Spleen (tissue), 11 donors: ENCODE data around the gene STX12. TPM values are rescaled to one million over a fixed set of nuclear protein-coding genes. Genes with fewer than 3 reads are reported as not detected.
A peak's percentile ranks its signal among the peaks of the same experiment; 100 is the strongest.
"Not testable (repeated sequence)": the region's sequence is repeated elsewhere in the genome, so short reads cannot be mapped to it uniquely, and the experiment has no call there.

Experiments
- DNase-seq: peaks from one replicate; pipeline ENCODE4 v3.0.0-alpha.2; 2020
- H3K27ac ChIP-seq, 8 donors: fragments of 200-600 bp; sonication (generic) in 7 of 8; 1 replicate in 4 of 8; 2 replicates in 4 of 8; pipeline versions ENCODE4 v1.5.0 to v1.8.0; 2016 to 2021; ENCODE audit warnings: inconsistent platforms in 4 of 8, mild to moderate bottlenecking in 4 of 8, moderate library complexity in 1 of 8
- H3K27me3 ChIP-seq, 7 donors: fragments of 200-600 bp; sonication (generic) in 6 of 7; replicated peaks in 1 of 7; 1 replicate in 4 of 7; 2 replicates in 3 of 7; pipeline versions ENCODE4 v1.5.0 to v1.8.0; 2016 to 2021; ENCODE audit warnings: inconsistent platforms in 3 of 7, mild to moderate bottlenecking in 1 of 7
- H3K36me3 ChIP-seq, 6 donors: fragments of 200-600 bp; sonication (generic) in 5 of 6; 1 replicate in 4 of 6; 2 replicates in 2 of 6; pipeline versions ENCODE4 v1.5.0 to v1.8.0; 2016 to 2021; ENCODE audit warnings: inconsistent platforms in 2 of 6
- H3K4me1 ChIP-seq, 6 donors: fragments of 200-600 bp; sonication (generic) in 5 of 6; 1 replicate in 3 of 6; 2 replicates in 3 of 6; pipeline versions ENCODE4 v1.5.0 to v1.8.0; 2016 to 2021; ENCODE audit warnings: inconsistent platforms in 3 of 6
- H3K4me3 ChIP-seq, 8 donors: fragments of 200-600 bp; sonication (generic) in 7 of 8; 1 replicate in 4 of 8; 2 replicates in 4 of 8; pipeline versions ENCODE4 v1.5.0 to v1.8.0; 2016 to 2021; ENCODE audit warnings: inconsistent platforms in 4 of 8, mild to moderate bottlenecking in 4 of 8, moderate library complexity in 2 of 8
- H3K9me3 ChIP-seq, 8 donors: fragments of 200-600 bp; sonication (generic) in 7 of 8; 1 replicate in 4 of 8; 2 replicates in 4 of 8; pipeline versions ENCODE4 v1.5.0 to v1.8.0; 2016 to 2021; ENCODE audit warnings: inconsistent platforms in 4 of 8
- POLR2A ChIP-seq, 3 donors: fragments of 450-650 bp; IDR thresholded peaks; one replicate each; pipeline ENCODE4 v1.5.1; 2017; ENCODE audit warnings: antibody characterized with exemption in 3 of 3, mild to moderate bottlenecking in 1 of 3
- POLR2AphosphoS5 ChIP-seq, 3 donors: sonication (generic); formaldehyde crosslinking; IDR thresholded peaks; one replicate each; pipeline ENCODE4 v1.5.1; 2017; ENCODE audit warnings: antibody characterized with exemption in 3 of 3
- WGBS, 5 donors: extraction: QIAGEN DNeasy Blood & Tissue Kit in 3 of 5; methylation state at CpG; one replicate each; pipeline versions ENCODE4 v1.1.5 to v1.1.7; 2013 to 2018; 5-methylcytosine and 5-hydroxymethylcytosine counted together
- intact Hi-C: fragments of 100-400 bp; cut with DNase I; formaldehyde crosslinking; loops from one replicate; pipeline ENCODE4 v1.15.0; 2023; ENCODE audit warnings: low total_unique reads
- polyA plus RNA-seq, 3 donors: library from polyadenylated mRNA; stranded (reverse); fragments of 200-250 nt; gene quantifications; one replicate each; pipeline ENCODE4 v1.2.1, GENCODE V29; 2013
- total RNA-seq, 7 donors: library from RNA; depleted of rRNA in 3 of 7; stranded (reverse); fragments of >200 nt in 3 of 7; fragmentation: NEBNext Ultra II Directional in 4 of 7; extraction: Animal tissue kit (Norgen Biotek cat#: 25700) in 4 of 7; gene quantifications; one replicate each; pipeline versions ENCODE4 v1.1.0 to v1.2.1, GENCODE V29; 2016 to 2021
- TF ChIP-seq, protein P1 (sequence below), 11 experiments: fragments of 200-600 bp in 7 of 11; fragments of 450-650 bp in 4 of 11; sonication (generic) in 4 of 11; IDR thresholded peaks in 8 of 11; conservative IDR thresholded peaks in 3 of 11; 1 replicate in 7 of 11; 2 replicates in 4 of 11; pipeline versions ENCODE4 v1.4.0 to v1.8.0; 2016 to 2021; ENCODE audit warnings: antibody characterized with exemption in 11 of 11, inconsistent platforms in 4 of 11, mild to moderate bottlenecking in 1 of 11
- donor health status: healthy with polysubstance abuse.
- donor health status: DM: no; HTN: no; CAD: no; lungs with moderate emphysema.
- donor health status: DM: no; HTN: no; CAD: no.
- donor health status: Bipolar disorder and iron deficiency.
- donor health status: healthy.
- donor health status: DM: no; HTN: no; CAD: no.
- donor health status: DM: yes; HTN: yes; CAD: no.

STX12 gene
- total and polyA plus RNA-seq, 10 donors, result 17.7 to 88.1 (median 48.2) TPM

DNA sequence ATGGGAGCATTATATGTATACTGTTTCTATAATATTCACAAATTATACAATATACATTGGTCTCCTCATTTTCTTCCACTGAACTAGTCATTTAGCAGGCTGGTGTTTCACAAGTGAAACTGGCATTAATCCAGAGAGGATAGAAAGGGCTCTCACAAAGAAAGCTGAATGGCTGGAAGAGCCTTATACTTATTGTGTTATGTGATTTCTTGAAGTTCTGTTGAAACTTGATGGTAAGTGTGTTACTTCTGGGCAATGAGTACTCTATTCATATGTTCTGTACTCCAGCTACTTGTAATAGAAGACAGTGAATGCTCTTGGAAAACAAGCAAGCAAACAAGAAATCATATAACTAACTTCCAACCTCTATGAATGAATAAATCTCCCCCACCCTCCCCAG, 14.9 kb downstream of the STX12 start:
- intact Hi-C loops, result no loop called here
- Histone ChIP-seq H3K4me3 (no peak overlapping the region), H3K27me3 (no peaks in the 10 kb centered on the region), H3K9me3 (no peaks in the 10 kb centered on the region), H3K27ac (peak overlapping the region in 2 of 8 donors; percentile 2 to 10), H3K4me1 (peaks cover 6 to 83% (median 45%) of the 10 kb centered on the region in 6 donors), H3K36me3 (peaks cover 0 to 50% (median 27%) of the 10 kb centered on the region in 6 donors)
- TF ChIP-seq, protein P1, sequence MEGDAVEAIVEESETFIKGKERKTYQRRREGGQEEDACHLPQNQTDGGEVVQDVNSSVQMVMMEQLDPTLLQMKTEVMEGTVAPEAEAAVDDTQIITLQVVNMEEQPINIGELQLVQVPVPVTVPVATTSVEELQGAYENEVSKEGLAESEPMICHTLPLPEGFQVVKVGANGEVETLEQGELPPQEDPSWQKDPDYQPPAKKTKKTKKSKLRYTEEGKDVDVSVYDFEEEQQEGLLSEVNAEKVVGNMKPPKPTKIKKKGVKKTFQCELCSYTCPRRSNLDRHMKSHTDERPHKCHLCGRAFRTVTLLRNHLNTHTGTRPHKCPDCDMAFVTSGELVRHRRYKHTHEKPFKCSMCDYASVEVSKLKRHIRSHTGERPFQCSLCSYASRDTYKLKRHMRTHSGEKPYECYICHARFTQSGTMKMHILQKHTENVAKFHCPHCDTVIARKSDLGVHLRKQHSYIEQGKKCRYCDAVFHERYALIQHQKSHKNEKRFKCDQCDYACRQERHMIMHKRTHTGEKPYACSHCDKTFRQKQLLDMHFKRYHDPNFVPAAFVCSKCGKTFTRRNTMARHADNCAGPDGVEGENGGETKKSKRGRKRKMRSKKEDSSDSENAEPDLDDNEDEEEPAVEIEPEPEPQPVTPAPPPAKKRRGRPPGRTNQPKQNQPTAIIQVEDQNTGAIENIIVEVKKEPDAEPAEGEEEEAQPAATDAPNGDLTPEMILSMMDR (IDR thresholded peaks at IDR 0.05 in 8 of 11, conservative IDR thresholded peaks at IDR 0.05 in 3 of 11), result no peak
- TF ChIP-seq POLR2A (IDR thresholded peaks at IDR 0.05), result no peak
- no peak for TF ChIP-seq POLR2AphosphoS5 (IDR thresholded peaks at IDR 0.05)
- DNase-seq, result no peak

DNA sequence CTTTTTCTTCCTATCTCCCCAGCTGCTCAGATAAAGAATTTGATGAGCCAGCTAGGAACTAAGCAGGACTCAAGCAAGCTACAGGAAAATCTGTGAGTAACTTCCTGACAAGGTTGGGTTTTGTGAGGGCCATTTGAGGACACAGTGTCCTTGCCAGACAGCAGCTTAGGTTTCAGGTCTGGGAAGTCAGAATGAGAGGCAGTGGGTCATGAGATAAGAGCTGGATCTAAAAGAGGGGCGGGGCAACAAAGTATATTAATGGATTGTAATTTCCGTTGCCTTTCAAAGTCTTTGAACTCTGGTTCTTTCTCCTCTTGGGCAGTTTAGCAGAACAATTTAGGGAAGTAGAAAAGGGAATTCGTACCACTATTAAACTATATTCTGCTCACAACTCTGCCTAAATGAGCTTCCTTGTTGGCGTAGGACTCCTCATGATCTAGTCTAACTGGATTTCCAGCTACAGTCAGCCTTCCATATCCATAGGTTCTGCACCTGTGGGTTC, 16.6 kb downstream of the STX12 start:
- Histone ChIP-seq H3K4me3 (no peak overlapping the region), H3K27ac (peak overlapping the region in 7 of 8 donors; percentile 45 to 69 (median 55)), H3K4me1 (peaks cover 0 to 66% (median 39%) of the 10 kb centered on the region in 6 donors), H3K9me3 (no peaks in the 10 kb centered on the region), H3K27me3 (no peaks in the 10 kb centered on the region), H3K36me3 (peaks cover 0 to 59% (median 44%) of the 10 kb centered on the region in 6 donors)
- DNase-seq, result no peak
- intact Hi-C loops, result no loop called here
- WGBS, 5 donors, result 27 to 63% (median 43%) methylated on average over 4 of the region's 4 CpGs
- TF ChIP-seq POLR2AphosphoS5 (IDR thresholded peaks at IDR 0.05) (peak in 1 of 3 donors; percentile 68), POLR2A (IDR thresholded peaks at IDR 0.05) (no peak)
- TF ChIP-seq, protein P1 (IDR thresholded peaks at IDR 0.05 in 8 of 11, conservative IDR thresholded peaks at IDR 0.05 in 3 of 11), result no peak

DNA sequence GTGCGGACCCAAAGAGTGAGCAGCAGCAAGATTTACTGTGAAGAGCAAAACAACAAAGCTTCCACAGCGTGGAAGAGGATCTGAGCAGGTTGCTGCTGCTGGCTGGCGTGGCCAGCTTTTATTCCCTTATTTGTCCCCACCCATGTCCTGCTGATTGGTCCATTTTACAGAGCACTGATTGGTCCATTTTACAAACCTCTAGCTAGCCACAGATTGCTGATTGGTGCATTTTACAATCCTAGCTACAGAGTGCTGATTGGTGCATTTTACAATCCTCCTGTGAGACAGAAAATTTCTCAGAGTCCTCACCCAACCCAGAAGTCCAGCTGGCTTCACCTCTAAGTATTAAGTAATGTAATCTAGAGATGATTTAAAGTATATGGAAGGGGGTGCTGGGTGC, 17.3 kb downstream of the STX12 start:
- H3K27me3 ChIP-seq, DNase-seq, intact Hi-C loops, H3K9me3 ChIP-seq, H3K4me3 ChIP-seq: not testable (repeated sequence)
- WGBS, 5 donors, result 89 to 99% (median 96%) methylated on average over 3 of the region's 3 CpGs
- Histone ChIP-seq H3K27ac (peak overlapping the region in 6 of 8 donors; percentile 45 to 69 (median 58)), H3K36me3 (peaks cover 0 to 66% (median 50%) of the 10 kb centered on the region in 6 donors), H3K4me1 (peaks cover 0 to 59% (median 35%) of the 10 kb centered on the region in 6 donors)

DNA sequence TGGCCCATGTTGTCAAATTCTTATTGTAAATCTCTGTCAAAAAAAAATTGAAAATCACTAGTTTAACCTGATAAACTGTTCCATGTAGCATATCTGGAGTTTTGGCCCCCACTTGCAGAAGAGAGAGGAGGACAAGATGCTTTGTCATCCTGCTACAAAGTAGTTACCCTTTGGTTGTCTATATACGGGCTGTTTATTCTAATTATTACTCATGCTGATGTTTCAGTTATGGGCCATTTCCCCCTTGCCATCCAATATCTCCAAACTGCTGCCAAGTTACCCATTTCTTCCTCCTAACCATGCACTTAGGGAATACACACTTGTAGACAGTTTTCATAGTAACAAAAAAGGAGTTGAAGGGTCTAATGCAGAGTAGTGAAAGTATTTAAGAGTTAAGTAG, 22.6 kb downstream of the STX12 start:
- Histone ChIP-seq H3K27ac (no peak overlapping the region), H3K36me3 (peaks cover 0 to 97% (median 72%) of the 10 kb centered on the region in 6 donors), H3K27me3 (no peaks in the 10 kb centered on the region), H3K4me1 (peaks cover 0 to 7% (median 2%) of the 10 kb centered on the region in 6 donors), H3K4me3 (no peak overlapping the region), H3K9me3 (no peaks in the 10 kb centered on the region)
- TF ChIP-seq POLR2A (IDR thresholded peaks at IDR 0.05) (no peak), POLR2AphosphoS5 (IDR thresholded peaks at IDR 0.05) (no peak)
- TF ChIP-seq, protein P1 (IDR thresholded peaks at IDR 0.05 in 8 of 11, conservative IDR thresholded peaks at IDR 0.05 in 3 of 11), result no peak
- WGBS, 5 donors, result 50 to 81% (median 66%) methylated on average over 1 of the region's 1 CpG
- DNase-seq, result no peak
- intact Hi-C loops, result no loop called here
